GM19372 (cell line): ENCODE results near the gene TMEM117.

ENCODE experiments used
- ATAC-seq: cut with Tn5 transposase; IDR thresholded peaks from one replicate; pipeline ENCODE4 v1.9.1; 2021; ENCODE audit warnings: mild to moderate bottlenecking, low read depth, moderate library complexity; ENCODE audit not compliant: unreplicated experiment

The TMEM117 gene

GRCh38 chr12:43835656-43836474 lies at the start of gene TMEM117:
TSS of gene TMEM117 (plus strand) at chr12:43836081.
- ATAC-seq, result peak; percentile 69

- no peak for ATAC-seq
These were observed 48.8 kb upstream of the TMEM117 start for GRCh38 chr12:43786899-43787693.

- ATAC-seq, result no peak
These were observed 45.9 kb upstream of the TMEM117 start for GRCh38 chr12:43789941-43790340.

GRCh38 chr12:43795716-43796280 lies 40.1 kb upstream of the TMEM117 start:
- ATAC-seq, result no peak

- no peak for ATAC-seq
These were observed 38.2 kb upstream of the TMEM117 start for GRCh38 chr12:43797561-43798217.

- no peak for ATAC-seq
These were observed 30.6 kb upstream of the TMEM117 start for GRCh38 chr12:43805149-43805859.

GRCh38 chr12:43805860-43806736 lies 29.8 kb upstream of the TMEM117 start, which contains the start of gene TWF1:
TSS of gene TWF1 (minus strand) at chr12:43806317. CDS start at chr12:43806245, 72 bp downstream.
- ATAC-seq, result peak; percentile 96

GRCh38 chr12:43806737-43807072 lies 29.2 kb upstream of the TMEM117 start:
- no peak for ATAC-seq

- ATAC-seq, result no peak
These were observed 28.5 kb upstream of the TMEM117 start for GRCh38 chr12:43807386-43807785.

- ATAC-seq, result no peak
These were observed 23.8 kb upstream of the TMEM117 start for GRCh38 chr12:43812057-43812456.

GRCh38 chr12:43812926-43813325 lies 23.0 kb upstream of the TMEM117 start:
- ATAC-seq, result no peak

GRCh38 chr12:43815416-43815815 lies 20.5 kb upstream of the TMEM117 start:
- ATAC-seq, result no peak

- ATAC-seq, result no peak
These were observed 19.7 kb upstream of the TMEM117 start for GRCh38 chr12:43816168-43816567.

- ATAC-seq, result no peak
These were observed 11.6 kb upstream of the TMEM117 start for GRCh38 chr12:43824207-43824775.

GRCh38 chr12:43826681-43827080 lies 9.2 kb upstream of the TMEM117 start:
- no peak for ATAC-seq

- ATAC-seq, result no peak
These were observed 8.8 kb upstream of the TMEM117 start for GRCh38 chr12:43827093-43827492.

- no peak for ATAC-seq
These were observed 3.3 kb upstream of the TMEM117 start for GRCh38 chr12:43832463-43833168.

GRCh38 chr12:43835264-43835655 lies 621 bp upstream of the TMEM117 start:
- peak; percentile 9 for ATAC-seq
